KOPT-K1 (cell line): ENCODE data around the gene CCDC138.

Experiments
- H3K27ac ChIP-seq: fragments of 200-600 bp; sonication (generic); 2 replicates; pipeline ENCODE4 v1.5.1; 2016; ENCODE audit warnings: antibody characterized with exemption, mild to moderate bottlenecking, low read depth, low read length; ENCODE audit not compliant: poor library complexity, severe bottlenecking
- H3K36me3 ChIP-seq: fragments of 200-600 bp; sonication (generic); 2 replicates; pipeline ENCODE4 v1.5.1; 2017; ENCODE audit warnings: antibody characterized with exemption, mild to moderate bottlenecking, low read length, moderate library complexity; ENCODE audit not compliant: insufficient read depth
- H3K9me3 ChIP-seq: fragments of 200-600 bp; sonication (generic); 2 replicates; pipeline ENCODE4 v1.5.1; 2017; ENCODE audit warnings: antibody characterized with exemption, low read length, mild to moderate bottlenecking; ENCODE audit not compliant: insufficient read depth, poor library complexity, severe bottlenecking

The CCDC138 gene

DNA sequence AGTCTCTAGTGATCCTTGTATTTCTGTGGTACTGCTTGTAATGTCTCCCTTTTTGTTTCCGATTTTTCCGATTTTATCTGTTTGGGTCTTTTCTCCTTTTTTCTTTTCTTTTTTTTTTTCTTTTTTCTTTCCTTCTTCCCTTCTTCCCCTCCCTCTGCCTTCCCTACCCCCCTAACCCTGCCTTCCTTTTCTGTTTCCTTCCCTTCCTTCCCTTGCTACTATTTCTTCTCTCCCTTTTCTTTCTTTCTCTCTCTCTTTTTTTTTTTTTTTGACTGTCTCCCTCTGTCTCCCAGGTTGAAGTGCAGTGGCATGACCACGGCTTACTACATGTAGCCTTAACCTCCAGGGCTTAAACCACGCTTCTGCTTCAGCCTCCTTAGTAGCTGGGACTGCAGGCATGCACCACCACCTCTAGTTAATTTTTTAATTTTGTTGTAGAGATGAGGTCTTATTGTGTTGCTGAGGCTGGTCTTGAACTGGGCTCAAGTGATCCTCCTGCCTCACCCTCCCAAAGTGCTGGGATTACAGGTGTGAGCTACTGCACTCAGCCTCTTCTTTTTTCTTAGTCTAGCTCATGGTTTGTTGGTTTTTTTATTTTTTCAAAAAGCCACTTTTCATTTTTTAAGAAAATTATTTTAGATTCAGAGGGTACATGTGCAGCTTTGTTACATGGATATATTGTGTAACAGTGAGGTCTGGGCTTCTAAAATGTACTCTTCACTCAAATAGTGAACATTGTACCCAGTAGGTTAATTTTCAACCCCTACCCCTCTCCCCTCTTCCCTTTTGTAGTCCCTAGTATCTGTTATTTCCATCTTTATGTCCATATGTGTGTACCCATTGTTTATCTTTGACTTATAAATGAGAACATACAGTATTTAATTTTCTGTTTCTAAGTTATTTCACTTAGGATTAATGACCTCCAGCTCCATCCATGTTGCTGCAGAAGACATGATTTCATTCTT, 24.7 kb downstream of the CCDC138 start:
- peaks cover 93% of the 10 kb centered on the region for H3K36me3 ChIP-seq
- H3K27ac ChIP-seq, result no peak overlapping the region
- H3K9me3 ChIP-seq, result peaks cover 43% of the 10 kb centered on the region

DNA sequence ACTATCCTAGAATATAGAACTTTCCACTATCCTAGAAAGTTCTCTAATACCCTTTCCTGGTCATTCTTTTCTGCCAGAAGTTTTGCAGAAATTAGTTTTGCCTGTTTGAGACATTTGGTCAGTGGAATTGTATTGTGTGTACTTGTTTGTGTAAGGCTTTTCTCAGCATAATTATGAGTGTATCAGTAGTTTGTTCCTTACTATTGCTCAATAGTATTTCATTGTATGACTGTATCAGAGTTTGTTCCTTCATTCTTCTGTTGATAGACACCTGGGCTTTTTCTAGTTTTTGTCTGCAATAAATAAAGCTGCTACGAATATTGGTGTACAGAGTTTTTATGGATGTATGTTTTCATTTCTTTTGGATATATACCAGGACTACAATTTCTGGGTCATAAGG, 27.2 kb downstream of the CCDC138 start:
- Histone ChIP-seq H3K36me3 (peaks cover 93% of the 10 kb centered on the region), H3K9me3 (peaks cover 33% of the 10 kb centered on the region), H3K27ac (no peak overlapping the region)

DNA sequence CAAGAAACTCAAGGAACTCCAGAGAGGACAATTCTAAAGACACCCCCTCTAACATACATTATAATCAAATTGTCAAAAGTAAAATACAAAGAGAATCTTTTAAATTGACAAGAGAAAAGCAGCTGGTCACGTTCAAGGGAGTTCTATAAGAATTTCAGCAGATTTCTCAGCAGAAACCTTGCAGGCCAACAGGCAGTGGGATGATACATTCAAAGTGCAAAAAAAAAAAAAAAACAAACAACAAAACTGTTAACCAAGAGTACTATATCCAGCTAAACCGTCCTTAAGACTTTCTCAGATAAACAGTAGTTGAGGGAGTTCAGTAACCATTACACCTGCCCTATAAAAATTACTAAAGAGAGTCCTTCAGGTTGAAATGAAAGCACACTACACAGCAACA, 33.9 kb downstream of the CCDC138 start:
- H3K9me3 ChIP-seq, result peaks cover 33% of the 10 kb centered on the region
- no peak overlapping the region for H3K27ac ChIP-seq
- H3K36me3 ChIP-seq, result peaks cover 92% of the 10 kb centered on the region

DNA sequence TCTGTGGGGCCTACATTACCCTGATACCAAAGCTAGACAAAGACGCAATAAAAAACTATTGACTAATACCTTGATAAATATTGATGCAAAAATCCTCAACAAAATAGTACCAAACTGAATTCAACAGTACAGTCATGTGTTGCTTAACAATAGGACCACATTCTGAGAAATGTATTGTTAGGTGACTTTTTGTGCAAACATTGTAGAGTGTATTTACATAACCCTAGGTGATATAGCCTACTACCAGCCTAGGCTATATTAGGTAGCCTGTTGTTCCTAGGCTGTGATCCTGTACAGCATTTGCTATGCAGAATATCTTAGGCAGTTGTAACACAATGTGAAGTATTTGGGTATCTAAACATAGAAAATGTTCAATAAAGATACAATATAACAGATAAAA, 36.7 kb downstream of the CCDC138 start:
- Histone ChIP-seq H3K36me3 (peaks cover 81% of the 10 kb centered on the region), H3K27ac (no peak overlapping the region)

DNA sequence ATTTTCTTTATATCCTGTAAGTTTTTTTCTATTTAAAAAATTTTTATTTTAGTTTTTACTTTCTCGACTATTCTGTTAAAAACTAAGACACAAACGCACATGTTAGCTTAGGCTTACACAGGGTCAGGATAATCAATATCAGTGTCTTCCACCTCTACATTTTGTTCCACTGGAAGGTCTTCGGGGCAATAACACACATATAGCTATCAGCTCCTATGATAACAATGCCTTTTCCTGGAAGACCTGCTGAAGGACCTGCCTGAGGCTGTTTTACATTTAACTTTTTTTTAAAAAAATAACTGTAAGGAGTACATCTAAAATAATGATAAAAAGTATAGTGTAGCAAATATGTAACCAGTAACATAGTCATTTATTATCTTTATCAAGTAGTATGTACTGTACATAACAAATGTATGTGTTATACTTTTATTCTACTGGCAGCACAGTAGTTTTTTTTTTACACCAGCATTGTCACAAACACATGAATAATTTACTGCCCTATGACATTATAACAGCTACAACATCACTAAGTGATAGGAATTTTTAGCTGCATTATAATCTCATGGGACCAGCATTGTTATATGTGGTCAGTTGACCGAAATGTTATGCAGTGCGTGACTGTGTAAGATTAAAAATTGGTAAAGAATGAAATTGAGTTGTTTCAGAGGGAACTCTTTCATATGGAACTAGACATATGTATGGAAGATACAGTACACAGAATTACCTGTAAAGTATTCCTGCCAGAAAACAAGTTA, 37.9 kb downstream of the CCDC138 start:
- Histone ChIP-seq H3K9me3 (peaks cover 12% of the 10 kb centered on the region), H3K36me3 (peaks cover 69% of the 10 kb centered on the region)

More for the DNA sequence above, 36.7 kb downstream of the CCDC138 start:
- H3K9me3 ChIP-seq, result peaks cover 22% of the 10 kb centered on the region

DNA sequence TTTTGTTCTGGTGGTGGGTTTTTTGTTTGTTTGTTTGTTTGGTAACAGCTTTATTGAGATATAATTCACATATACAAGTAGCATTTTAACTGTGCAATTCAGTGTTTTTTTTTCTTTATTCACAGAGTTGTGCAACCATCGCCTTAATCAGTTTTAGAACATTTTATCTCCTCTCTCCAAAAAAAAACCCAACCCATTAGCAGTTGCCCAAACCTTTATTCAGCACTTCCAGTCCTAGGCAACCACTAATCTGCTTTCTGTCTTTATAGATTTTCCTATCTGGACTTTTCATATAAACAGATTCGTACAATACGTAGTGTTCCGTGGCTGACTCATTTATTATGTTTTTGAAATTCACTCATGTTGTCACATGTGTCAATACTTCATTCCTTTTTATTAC, 38.7 kb downstream of the CCDC138 start:
- H3K27ac ChIP-seq, result no peak overlapping the region
- H3K9me3 ChIP-seq, result peaks cover 4% of the 10 kb centered on the region
- H3K36me3 ChIP-seq, result peaks cover 61% of the 10 kb centered on the region

More for the DNA sequence above, 37.9 kb downstream of the CCDC138 start:
- H3K27ac ChIP-seq, result no peak overlapping the region

DNA sequence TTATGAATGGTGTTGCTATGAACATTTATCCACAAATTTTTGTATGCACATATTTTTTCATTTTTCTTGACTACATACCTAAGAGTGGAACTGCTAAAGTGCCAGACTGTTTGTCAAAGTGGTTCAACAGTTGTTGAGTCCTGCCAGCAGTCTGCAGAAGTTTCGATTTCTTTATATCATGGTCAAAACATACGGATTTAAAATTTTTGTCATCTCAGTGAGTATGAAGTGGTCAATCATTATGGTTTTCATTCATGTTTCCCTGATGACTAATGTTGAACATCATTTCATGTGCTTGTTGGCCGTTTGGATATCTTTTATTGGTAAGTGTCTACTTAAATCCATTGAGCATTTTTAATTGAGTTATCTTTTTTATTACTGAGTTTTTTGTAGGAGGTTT, 39.2 kb downstream of the CCDC138 start:
- Histone ChIP-seq H3K9me3 (no peaks in the 10 kb centered on the region), H3K36me3 (peaks cover 56% of the 10 kb centered on the region), H3K27ac (no peak overlapping the region)

DNA sequence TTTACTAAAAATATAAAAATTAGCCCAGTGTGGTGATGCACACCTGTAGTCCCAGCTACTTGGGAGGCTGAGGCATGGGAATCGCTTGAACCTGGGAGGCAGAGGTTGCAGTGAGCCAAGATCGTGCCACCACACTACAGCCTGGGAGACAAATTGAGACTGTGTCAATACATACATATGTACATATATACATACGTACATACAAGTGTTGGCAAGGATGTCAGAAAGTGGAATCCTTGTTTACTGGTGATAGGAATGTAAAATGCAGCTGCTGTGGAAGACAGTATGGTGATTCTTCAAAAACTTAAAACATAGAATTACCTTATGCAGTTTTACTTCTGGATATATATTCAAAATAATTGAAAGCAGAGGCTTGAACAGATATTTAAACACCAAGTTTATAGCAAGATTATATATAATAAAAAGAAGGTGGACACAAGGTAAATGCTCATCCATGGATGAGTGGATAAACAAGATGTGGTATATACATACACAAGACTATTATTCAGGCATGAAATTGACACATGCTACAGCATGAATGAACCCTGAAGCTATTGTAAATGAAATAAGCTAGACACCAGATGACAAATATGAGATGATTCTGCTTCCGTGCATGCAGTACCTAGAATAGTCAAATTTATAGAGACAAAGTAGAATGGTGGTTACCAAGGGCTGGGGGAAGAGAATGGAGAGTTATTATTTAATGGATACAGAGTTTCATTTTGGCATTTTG, 43.2 kb downstream of the CCDC138 start:
- no peaks in the 10 kb centered on the region for H3K9me3 ChIP-seq
- H3K27ac ChIP-seq, result no peak overlapping the region
- peaks cover 33% of the 10 kb centered on the region for H3K36me3 ChIP-seq

DNA sequence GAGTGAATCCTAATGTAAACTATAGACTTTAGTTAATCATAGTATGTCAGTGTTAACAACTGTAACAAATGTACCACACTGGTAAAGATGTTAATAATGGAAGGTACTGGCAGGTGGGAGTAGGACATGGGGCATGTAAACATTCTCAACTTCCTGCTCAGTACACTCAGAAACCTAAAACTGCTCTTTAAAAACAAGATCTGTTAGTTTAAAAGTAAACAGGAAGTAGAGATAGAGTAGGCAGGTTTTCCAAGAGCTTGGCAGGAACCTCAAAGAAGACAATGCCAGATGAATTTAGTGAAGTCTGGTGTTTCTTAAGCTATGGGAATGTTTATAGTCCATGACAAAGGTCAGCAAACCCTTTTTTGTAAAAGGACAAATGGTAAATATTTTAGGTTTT, 46.6 kb downstream of the CCDC138 start:
- Histone ChIP-seq H3K9me3 (peaks cover 27% of the 10 kb centered on the region), H3K36me3 (peaks cover 39% of the 10 kb centered on the region), H3K27ac (no peak overlapping the region)

DNA sequence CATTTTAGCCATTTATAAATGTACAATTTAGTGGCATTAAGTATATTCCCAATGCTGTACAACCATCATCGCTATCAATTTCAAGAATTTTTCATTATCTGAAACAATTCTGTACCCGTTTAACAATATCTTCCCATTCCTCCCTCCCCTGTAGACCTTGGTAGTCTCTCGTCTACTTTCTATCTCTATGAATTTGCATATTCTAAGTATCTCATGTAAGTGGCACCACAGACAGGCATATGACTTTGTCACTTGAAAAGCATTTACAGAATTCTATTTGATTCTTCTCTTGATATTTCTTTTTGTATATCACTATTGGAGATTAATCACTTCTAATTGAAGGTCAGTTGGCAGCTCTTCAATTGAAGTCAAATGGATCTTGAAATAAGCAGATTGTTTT, 48.0 kb downstream of the CCDC138 start:
- H3K36me3 ChIP-seq, result peaks cover 50% of the 10 kb centered on the region
- H3K9me3 ChIP-seq, result peaks cover 38% of the 10 kb centered on the region
- no peak overlapping the region for H3K27ac ChIP-seq

DNA sequence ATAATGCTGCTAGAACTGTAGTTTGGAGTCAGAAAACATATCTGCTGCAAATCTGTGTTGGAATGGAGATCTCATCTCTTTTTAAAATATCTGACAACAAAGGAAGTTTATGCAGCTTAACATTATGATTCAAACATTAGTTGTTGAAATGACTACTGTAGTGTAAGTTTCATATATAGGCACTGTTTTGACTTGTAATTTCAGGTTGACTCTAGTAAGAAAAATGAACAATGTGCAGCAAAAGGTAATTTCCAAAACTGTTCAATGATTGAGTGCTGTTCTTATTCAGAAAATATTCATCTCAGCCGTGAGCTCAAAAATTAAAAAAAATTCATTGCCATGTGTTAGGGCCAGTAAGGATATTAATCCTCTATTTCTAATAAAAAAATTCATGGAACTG, 48.5 kb downstream of the CCDC138 start:
- Histone ChIP-seq H3K27ac (no peak overlapping the region), H3K9me3 (peaks cover 42% of the 10 kb centered on the region), H3K36me3 (peaks cover 53% of the 10 kb centered on the region)

DNA sequence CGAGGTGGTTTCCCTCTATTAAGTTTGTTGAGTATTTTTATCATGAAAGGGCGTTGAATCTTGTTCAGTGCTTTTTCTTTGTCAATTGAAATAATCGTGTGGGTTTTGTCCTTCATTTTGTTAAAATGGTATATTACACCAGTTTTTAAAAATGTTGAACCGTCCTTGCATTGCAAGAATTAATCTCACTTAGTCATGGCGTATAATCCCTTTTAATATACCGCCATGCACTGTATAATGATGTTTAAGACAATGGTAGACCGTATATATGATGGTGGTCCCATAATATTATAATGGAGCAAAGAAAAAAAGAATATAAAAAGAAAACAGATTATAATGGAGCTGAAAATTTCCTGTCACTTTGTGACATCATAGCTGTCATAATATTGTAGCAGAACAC, 50.6 kb downstream of the CCDC138 start:
- peaks cover 73% of the 10 kb centered on the region for H3K36me3 ChIP-seq
- no peak overlapping the region for H3K27ac ChIP-seq
- peaks cover 57% of the 10 kb centered on the region for H3K9me3 ChIP-seq

DNA sequence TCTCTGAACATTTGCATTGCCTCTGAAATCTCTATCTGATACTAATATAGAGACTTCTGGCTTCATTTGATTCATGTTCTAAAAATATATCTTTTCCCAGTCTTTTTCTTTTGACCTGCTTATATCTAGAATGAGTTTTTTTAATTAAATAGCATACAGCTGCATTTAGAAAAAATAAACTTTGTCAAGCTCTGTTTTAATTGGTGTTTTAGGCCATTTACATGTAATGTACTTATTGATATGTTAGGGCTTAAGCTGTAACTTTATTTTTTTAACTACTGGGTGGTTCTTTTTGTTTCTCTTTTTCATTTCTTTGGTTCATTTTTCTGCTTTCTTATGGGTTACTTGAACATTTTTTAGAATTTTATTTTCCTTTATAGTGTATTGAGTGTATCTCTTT, 54.9 kb downstream of the CCDC138 start:
- Histone ChIP-seq H3K36me3 (peaks cover 73% of the 10 kb centered on the region), H3K27ac (no peak overlapping the region), H3K9me3 (peaks cover 47% of the 10 kb centered on the region)

DNA sequence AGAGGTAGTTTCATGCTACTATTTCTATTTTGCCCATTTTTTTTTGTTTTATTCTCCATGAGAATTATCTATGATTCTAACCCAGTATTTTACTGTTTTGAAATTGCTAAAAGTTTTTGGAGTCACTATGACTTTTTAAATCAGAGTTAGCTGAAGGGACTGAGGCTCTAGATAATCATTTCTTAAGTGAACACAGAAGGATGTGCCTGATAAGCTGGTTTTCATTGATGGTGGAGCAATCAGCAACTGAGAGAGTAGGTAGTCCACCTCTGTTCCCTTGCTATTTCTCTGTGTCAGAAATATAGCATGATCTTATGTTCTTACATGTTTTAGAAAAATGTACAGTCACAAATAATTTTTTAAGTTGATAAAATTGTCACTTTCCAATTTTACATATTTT, 59.4 kb downstream of the CCDC138 start:
- peaks cover 6% of the 10 kb centered on the region for H3K9me3 ChIP-seq
- peaks cover 79% of the 10 kb centered on the region for H3K36me3 ChIP-seq

DNA sequence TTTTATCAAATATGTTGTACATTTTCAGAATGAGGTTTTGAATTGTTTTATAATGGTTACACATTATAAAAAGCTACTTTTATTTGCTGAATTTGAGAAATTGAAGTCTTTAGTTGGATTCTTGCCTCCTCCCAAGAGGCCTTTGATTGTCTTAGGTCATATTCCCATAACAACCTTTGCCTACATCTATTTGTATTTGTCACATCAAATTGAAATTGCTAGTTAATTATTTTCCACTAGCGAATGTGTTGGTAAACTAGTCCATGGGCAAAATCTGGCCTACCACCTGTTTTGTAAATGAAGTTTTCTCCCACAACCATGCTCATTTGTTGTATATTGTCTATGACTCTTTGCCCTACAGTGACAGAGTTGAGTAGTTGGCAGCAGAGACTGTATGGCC, 60.4 kb downstream of the CCDC138 start:
- Histone ChIP-seq H3K36me3 (peaks cover 79% of the 10 kb centered on the region), H3K9me3 (no peaks in the 10 kb centered on the region), H3K27ac (no peak overlapping the region)

More for the DNA sequence above, 59.4 kb downstream of the CCDC138 start:
- no peak overlapping the region for H3K27ac ChIP-seq
